Left hindlimb (tissue), 1 donor: ENCODE data around the gene FAM47E.
"Not testable (repeated sequence)": the region's sequence is repeated elsewhere in the genome, so short reads cannot be mapped to it uniquely, and the experiment has no call there.

Experiments used
- DNase-seq: peaks from one replicate; pipeline ENCODE4 v3.0.0-alpha.2; 2018

FAM47E gene

GRCh38 chr4:76226418-76226817, 25.1 kb upstream of the FAM47E start:
- no peak for DNase-seq

- DNase-seq = no peak
Measured at GRCh38 chr4:76232681-76233080, 18.8 kb upstream of the FAM47E start.

- DNase-seq = no peak
Measured at GRCh38 chr4:76233083-76233482, 18.4 kb upstream of the FAM47E start.

- no peak for DNase-seq
Measured at GRCh38 chr4:76233529-76233928, 18.0 kb upstream of the FAM47E start.

GRCh38 chr4:76233967-76234678, 17.4 kb upstream of the FAM47E start:
- DNase-seq = no peak

- no peak for DNase-seq
Measured at GRCh38 chr4:76234679-76235044, 16.9 kb upstream of the FAM47E start.

- no peak for DNase-seq
Measured at GRCh38 chr4:76235407-76235806, 16.1 kb upstream of the FAM47E start.

- DNase-seq = no peak
Measured at GRCh38 chr4:76235915-76236314, 15.6 kb upstream of the FAM47E start.

- DNase-seq = no peak
Measured at GRCh38 chr4:76238236-76238635, 13.3 kb upstream of the FAM47E start.

GRCh38 chr4:76238701-76239100, 12.8 kb upstream of the FAM47E start:
- DNase-seq = no peak

- no peak for DNase-seq
Measured at GRCh38 chr4:76240236-76240635, 11.3 kb upstream of the FAM47E start.

- not testable (repeated sequence) for DNase-seq
Measured at GRCh38 chr4:76243877-76244276, 7.6 kb upstream of the FAM47E start.

GRCh38 chr4:76246025-76246424, 5.5 kb upstream of the FAM47E start:
- no peak for DNase-seq

GRCh38 chr4:76246852-76247251, 4.7 kb upstream of the FAM47E start:
- no peak for DNase-seq

- DNase-seq = no peak
Measured at GRCh38 chr4:76250962-76251361, 559 bp upstream of the FAM47E start.

GRCh38 chr4:76252271-76252653, 741 bp downstream of the FAM47E start:
- no peak for DNase-seq

GRCh38 chr4:76253511-76253910, 2.0 kb downstream of the FAM47E start:
- no peak for DNase-seq

GRCh38 chr4:76256032-76256431, 4.5 kb downstream of the FAM47E start:
- DNase-seq = no peak

- no peak for DNase-seq
Measured at GRCh38 chr4:76256968-76257367, 5.4 kb downstream of the FAM47E start.

- no peak for DNase-seq
Measured at GRCh38 chr4:76257824-76258223, 6.3 kb downstream of the FAM47E start.

- DNase-seq = no peak
Measured at GRCh38 chr4:76260571-76260970, 9.1 kb downstream of the FAM47E start.

GRCh38 chr4:76265631-76266218, 14.2 kb downstream of the FAM47E start:
- DNase-seq = no peak

GRCh38 chr4:76266627-76267026, 15.1 kb downstream of the FAM47E start:
- DNase-seq = no peak

- DNase-seq = no peak
Measured at GRCh38 chr4:76267811-76268210, 16.3 kb downstream of the FAM47E start.
